Measurements from ENCODE around the gene PTPN1. TPM values are rescaled to one million over a fixed set of nuclear protein-coding genes. Genes with fewer than 3 reads are reported as not detected.

The PTPN1 gene
- polyA plus RNA-seq, 3 donors = 12.4 to 21.4 (median 19.1) TPM

DNA sequence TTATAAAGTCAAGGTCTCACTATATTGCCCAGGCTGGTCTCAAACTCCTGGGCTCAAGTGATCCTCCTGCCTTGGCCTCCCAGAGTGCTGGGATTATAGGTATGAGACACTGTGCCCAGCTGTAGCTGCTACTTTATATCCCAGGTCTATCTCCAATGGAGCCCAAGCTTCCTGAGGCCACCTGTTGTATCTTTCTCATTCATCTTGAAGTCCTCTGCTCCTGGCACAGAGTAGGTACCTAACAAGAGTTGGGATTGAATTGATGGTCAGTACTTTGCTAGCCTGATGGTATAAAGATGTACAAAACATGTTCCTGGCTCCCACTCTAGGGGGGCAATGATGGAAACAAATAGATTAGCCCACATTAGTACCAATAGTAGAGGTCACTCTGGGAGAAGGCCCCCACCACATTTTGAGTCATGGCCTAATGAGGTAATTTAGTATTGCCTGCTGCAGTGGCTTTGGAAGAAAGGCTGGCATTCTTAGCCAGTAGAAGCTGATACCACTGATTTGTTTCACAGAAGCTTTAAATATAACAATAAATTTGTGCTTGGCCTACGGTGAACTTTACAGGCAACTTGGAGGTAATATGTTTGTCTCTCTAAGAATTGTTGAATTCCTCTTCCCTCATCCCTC is 5.4 kb downstream of the PTPN1 start:
- Histone ChIP-seq H3K4me2 (replicated peaks; ENCODE audit: extremely low read depth, low read length, poor library complexity, severe bottlenecking) (peak overlapping the region; percentile 68), H4K20me1 (ENCODE audit: insufficient read depth, low read length) (peaks cover 33% of the 10 kb centered on the region), H3K9ac (ENCODE audit: insufficient read depth, low read length, poor library complexity, severe bottlenecking) (peak overlapping the region; percentile 12), H2AFZ (ENCODE audit: insufficient read depth, low read depth, low read length, poor library complexity, severe bottlenecking) (no peak overlapping the region), H3K27me3 (ENCODE audit: control insufficient read depth in 2 of 2, insufficient read depth in 2 of 2, low read length in 2 of 2) (no peaks in the 10 kb centered on the region), H3K36me3 (replicated peaks in 1 of 2; ENCODE audit: control insufficient read depth in 1 of 2, insufficient read depth in 2 of 2, low read length in 2 of 2) (no peaks in the 10 kb centered on the region), H3K4me3 (replicated peaks in 1 of 3; ENCODE audit: low read depth in 2 of 3, low read length in 3 of 3) (peak overlapping the region in 1 of 3 experiments; percentile 52), H3K79me2 (ENCODE audit: insufficient read depth, low read length) (peaks cover 94% of the 10 kb centered on the region), H3K27ac (ENCODE audit: low read depth in 1 of 2, low read length in 2 of 2) (peak overlapping the region; percentile 1 to 88), H3K4me1 (ENCODE audit: control insufficient read depth in 1 of 2, insufficient read depth in 2 of 2, low read length in 2 of 2) (peaks cover 96 to 99% of the 10 kb centered on the region in 2 donors), H3K9me3 (replicated peaks in 1 of 2; ENCODE audit: control insufficient read depth in 1 of 2, insufficient read depth in 1 of 2, low read length in 2 of 2) (no peaks in the 10 kb centered on the region)
- intact Hi-C loops (cut with micrococcal nuclease) = loop anchor here in 1 of 2 donors (2.0 kb wide), 1 partner anchor 33 kb away; no protein-coding TSS in a partner anchor
- no CpG with 5 or more reads among the region's 1 CpG for WGBS (ENCODE audit: insufficient coverage)
- Mint-ChIP-seq H3K4me3 (no peak overlapping the region), H3K27ac (peak overlapping the region; percentile 88 to 97 (median 92)), H3K36me3 (peaks cover 16 to 20% of the 10 kb centered on the region in 2 donors), H3K9me3 (peaks cover 0 to 5% (median 0%) of the 10 kb centered on the region in 7 donors), H3K27me3 (ENCODE audit: low read depth in 3 of 3) (peaks cover 0 to 3% (median 0%) of the 10 kb centered on the region in 3 donors), H3K4me1 (peaks cover 95% of the 10 kb centered on the region)
- peak in 1 of 3 donors; percentile 57 for DNase-seq
- no peak for TF ChIP-seq CTCF (IDR thresholded peaks at IDR 0.05)

- Histone ChIP-seq H3K27me3 (ENCODE audit: control insufficient read depth in 2 of 2, insufficient read depth in 2 of 2, low read length in 2 of 2) (no peaks in the 10 kb centered on the region), H3K79me2 (ENCODE audit: insufficient read depth, low read length) (peaks cover 94% of the 10 kb centered on the region), H3K9me3 (replicated peaks in 1 of 2; ENCODE audit: control insufficient read depth in 1 of 2, insufficient read depth in 1 of 2, low read length in 2 of 2) (no peaks in the 10 kb centered on the region), H3K4me2 (replicated peaks; ENCODE audit: extremely low read depth, low read length, poor library complexity, severe bottlenecking) (peak overlapping the region; percentile 68), H4K20me1 (ENCODE audit: insufficient read depth, low read length) (peaks cover 34% of the 10 kb centered on the region), H3K36me3 (replicated peaks in 1 of 2; ENCODE audit: control insufficient read depth in 1 of 2, insufficient read depth in 2 of 2, low read length in 2 of 2) (no peaks in the 10 kb centered on the region), H3K9ac (ENCODE audit: insufficient read depth, low read length, poor library complexity, severe bottlenecking) (peak overlapping the region; percentile 15), H3K4me1 (ENCODE audit: control insufficient read depth in 1 of 2, insufficient read depth in 2 of 2, low read length in 2 of 2) (peaks cover 96 to 100% of the 10 kb centered on the region in 2 donors), H3K27ac (ENCODE audit: low read depth in 1 of 2, low read length in 2 of 2) (peak overlapping the region; percentile 1 to 88), H2AFZ (ENCODE audit: insufficient read depth, low read depth, low read length, poor library complexity, severe bottlenecking) (no peak overlapping the region), H3K4me3 (replicated peaks in 1 of 3; ENCODE audit: low read depth in 2 of 3, low read length in 3 of 3) (peak overlapping the region in 1 of 3 experiments; percentile 52)
- Mint-ChIP-seq H3K36me3 (peaks cover 16 to 22% of the 10 kb centered on the region in 2 donors), H3K4me1 (peaks cover 96% of the 10 kb centered on the region), H3K9me3 (peaks cover 0 to under 1% (median 0%) of the 10 kb centered on the region in 7 donors), H3K27me3 (ENCODE audit: low read depth in 3 of 3) (no peaks in the 10 kb centered on the region), H3K27ac (peak overlapping the region; percentile 88 to 97 (median 90)), H3K4me3 (peak overlapping the region in 1 of 2 donors; percentile 75)
- no peak for TF ChIP-seq CTCF (IDR thresholded peaks at IDR 0.05)
- intact Hi-C loops (cut with micrococcal nuclease) = loop anchor here in 1 of 2 donors (2.0 kb wide), 1 partner anchor 34 kb away; no protein-coding TSS in a partner anchor
- WGBS (ENCODE audit: insufficient coverage) = 0% methylated on average over 1 of the region's 5 CpGs
- peak; percentile 58 to 81 (median 78) for DNase-seq
Observed at GRCh38 chr20:50516180-50516934, 6.2 kb downstream of the PTPN1 start.
